ENCODE measurements around the gene NMT2. TPM values are rescaled to one million over a fixed set of nuclear protein-coding genes. Genes with fewer than 3 reads are reported as not detected.

The NMT2 gene
- total and polyA plus RNA-seq, 2 experiments from 2014 or later: 11.7 to 16.8 TPM

DNA sequence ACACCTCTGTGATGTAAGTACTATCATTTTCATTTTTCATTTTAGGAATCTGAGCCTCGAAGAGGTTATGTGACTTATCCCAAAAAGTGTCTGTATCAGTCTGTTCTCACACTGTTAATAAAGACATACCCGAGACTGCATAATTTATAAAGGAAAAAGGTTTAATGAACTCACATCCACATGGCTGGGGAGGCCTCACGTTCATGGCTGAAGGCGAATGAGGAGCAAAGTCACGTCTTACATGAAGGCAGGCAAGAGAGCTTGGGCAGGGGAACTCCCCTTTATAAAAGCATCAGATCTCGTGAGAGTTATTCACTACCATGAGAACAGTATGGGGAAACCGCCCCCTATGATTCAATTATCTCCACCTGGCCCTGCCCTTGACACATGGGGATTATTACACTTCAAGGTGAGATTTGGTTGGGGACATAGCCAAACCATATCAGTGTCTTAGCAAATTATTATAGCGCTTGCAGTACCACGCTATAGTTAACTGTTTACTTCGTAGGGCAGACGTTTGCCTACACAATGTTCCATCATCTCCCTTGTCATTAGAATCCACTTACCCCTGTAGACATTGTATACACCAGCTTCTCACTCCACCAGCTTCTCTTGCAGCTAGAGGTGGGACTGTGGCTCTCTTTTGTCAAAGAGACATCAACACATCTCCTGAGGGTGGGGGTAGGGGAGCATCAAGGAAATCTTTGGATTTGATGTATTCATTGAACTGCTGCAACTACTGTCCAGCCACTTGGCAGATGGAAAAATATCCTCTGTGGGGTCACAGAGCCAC lies 15.4 kb upstream of the NMT2 start:
- Histone ChIP-seq H2AFZ (no peak overlapping the region), H3F3A (replicated peaks; ENCODE audit: low read depth) (no peaks in the 10 kb centered on the region), H3K4me3 (no peak overlapping the region), H3K79me2 (replicated peaks; ENCODE audit: insufficient read depth) (no peaks in the 10 kb centered on the region), H3K4me2 (no peak overlapping the region), H4K20me1 (replicated peaks; ENCODE audit: insufficient read depth) (no peaks in the 10 kb centered on the region), H3K27me3 (ENCODE audit: insufficient read depth) (no peaks in the 10 kb centered on the region), H3K4me1 (ENCODE audit: insufficient read depth) (no peaks in the 10 kb centered on the region), H3K9me2 (ENCODE audit: insufficient read depth) (0 out of 2 replicates have a peak, but pooled peaks cover 9% of the 10 kb centered on the region), H3K36me3 (ENCODE audit: insufficient read depth) (no peaks in the 10 kb centered on the region), H3K27ac (ENCODE audit: low read depth) (no peak overlapping the region)
- H3K4me1 Mint-ChIP-seq: peaks cover 6% of the 10 kb centered on the region
- no peaks in the 10 kb centered on the region; the same call in 2 of the 3 replicates for H3K9me3 Mint-ChIP-seq
- H3K4me3 Mint-ChIP-seq: no peak overlapping the region
- H3K27ac Mint-ChIP-seq: no peak overlapping the region
- no peaks in the 10 kb centered on the region for H3K36me3 Mint-ChIP-seq (ENCODE audit: low read depth)
- no peak for TF ChIP-seq NANOG (IDR thresholded peaks at IDR 0.05; ENCODE audit: borderline replicate concordance)
- no peak for ATAC-seq
- DNase-seq (ENCODE audit: low spot score): no peak
- H3K27me3 Mint-ChIP-seq (ENCODE audit: insufficient read depth, low read depth, poor library complexity): peaks cover 2% of the 10 kb centered on the region

DNA sequence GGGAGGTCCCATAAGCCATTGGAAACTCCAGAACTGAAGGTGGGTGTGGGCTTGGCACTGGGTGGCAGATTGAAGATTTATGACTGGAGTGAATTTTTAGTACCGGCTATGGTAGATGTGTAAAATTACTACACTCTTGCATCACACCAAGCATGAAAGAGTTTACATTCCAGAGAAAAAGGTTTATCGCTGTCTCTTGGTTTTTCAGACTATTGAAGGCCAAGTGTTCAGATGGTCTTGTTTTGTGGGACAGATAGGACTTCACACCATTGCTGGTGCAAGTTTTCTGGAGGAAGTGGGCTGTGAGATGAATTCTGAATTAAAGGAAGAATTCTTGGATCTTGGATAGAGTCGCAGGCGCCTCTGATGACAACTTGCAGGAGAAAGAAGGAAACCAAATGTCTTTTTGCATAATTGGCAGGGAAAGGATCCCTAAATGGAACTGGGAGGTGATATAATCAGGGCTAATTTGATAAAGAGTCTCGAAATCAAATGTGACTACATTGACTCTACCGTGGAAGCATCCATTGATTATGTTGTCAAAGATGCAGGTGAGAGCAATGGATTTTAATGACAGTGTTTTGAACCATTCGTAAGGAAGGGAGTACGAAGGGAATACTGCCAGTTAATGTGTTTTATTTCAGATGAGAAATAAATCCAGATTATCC lies 14.2 kb upstream of the NMT2 start:
- TF ChIP-seq, protein P1, sequence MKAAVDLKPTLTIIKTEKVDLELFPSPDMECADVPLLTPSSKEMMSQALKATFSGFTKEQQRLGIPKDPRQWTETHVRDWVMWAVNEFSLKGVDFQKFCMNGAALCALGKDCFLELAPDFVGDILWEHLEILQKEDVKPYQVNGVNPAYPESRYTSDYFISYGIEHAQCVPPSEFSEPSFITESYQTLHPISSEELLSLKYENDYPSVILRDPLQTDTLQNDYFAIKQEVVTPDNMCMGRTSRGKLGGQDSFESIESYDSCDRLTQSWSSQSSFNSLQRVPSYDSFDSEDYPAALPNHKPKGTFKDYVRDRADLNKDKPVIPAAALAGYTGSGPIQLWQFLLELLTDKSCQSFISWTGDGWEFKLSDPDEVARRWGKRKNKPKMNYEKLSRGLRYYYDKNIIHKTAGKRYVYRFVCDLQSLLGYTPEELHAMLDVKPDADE (IDR thresholded peaks at IDR 0.05): no peak
- no peak for TF ChIP-seq ZNF114 (CRISPR knock-in tag; IDR thresholded peaks at IDR 0.05)
- TF ChIP-seq POLR2AphosphoS5 (IDR thresholded peaks at IDR 0.05; ENCODE audit: low read depth): no peak
- no peak for ATAC-seq
- Histone ChIP-seq H4K20me1 (replicated peaks; ENCODE audit: insufficient read depth) (no peaks in the 10 kb centered on the region), H3K4me1 (ENCODE audit: insufficient read depth) (no peaks in the 10 kb centered on the region), H3K36me3 (ENCODE audit: insufficient read depth) (no peaks in the 10 kb centered on the region), H3K79me2 (replicated peaks; ENCODE audit: insufficient read depth) (no peaks in the 10 kb centered on the region), H3F3A (replicated peaks; ENCODE audit: low read depth) (no peaks in the 10 kb centered on the region), H3K4me2 (no peak overlapping the region), H3K27ac (ENCODE audit: low read depth) (no peak overlapping the region), H3K9me2 (ENCODE audit: insufficient read depth) (0 out of 2 replicates have a peak, but pooled peaks cover 9% of the 10 kb centered on the region), H3K4me3 (no peak overlapping the region), H2AFZ (no peak overlapping the region), H3K27me3 (ENCODE audit: insufficient read depth) (no peaks in the 10 kb centered on the region)
- no peak overlapping the region for H3K4me3 Mint-ChIP-seq
- DNase-seq (ENCODE audit: low spot score): no peak
- no peaks in the 10 kb centered on the region for H3K36me3 Mint-ChIP-seq (ENCODE audit: low read depth)
- H3K9me3 Mint-ChIP-seq: no peaks in the 10 kb centered on the region; the same call in 2 of the 3 replicates
- peaks cover 6% of the 10 kb centered on the region for H3K4me1 Mint-ChIP-seq
- no peak overlapping the region; the same call in 1 of the 2 replicates for H3K27ac Mint-ChIP-seq
- peaks cover 2% of the 10 kb centered on the region for H3K27me3 Mint-ChIP-seq (ENCODE audit: insufficient read depth, low read depth, poor library complexity)

DNA sequence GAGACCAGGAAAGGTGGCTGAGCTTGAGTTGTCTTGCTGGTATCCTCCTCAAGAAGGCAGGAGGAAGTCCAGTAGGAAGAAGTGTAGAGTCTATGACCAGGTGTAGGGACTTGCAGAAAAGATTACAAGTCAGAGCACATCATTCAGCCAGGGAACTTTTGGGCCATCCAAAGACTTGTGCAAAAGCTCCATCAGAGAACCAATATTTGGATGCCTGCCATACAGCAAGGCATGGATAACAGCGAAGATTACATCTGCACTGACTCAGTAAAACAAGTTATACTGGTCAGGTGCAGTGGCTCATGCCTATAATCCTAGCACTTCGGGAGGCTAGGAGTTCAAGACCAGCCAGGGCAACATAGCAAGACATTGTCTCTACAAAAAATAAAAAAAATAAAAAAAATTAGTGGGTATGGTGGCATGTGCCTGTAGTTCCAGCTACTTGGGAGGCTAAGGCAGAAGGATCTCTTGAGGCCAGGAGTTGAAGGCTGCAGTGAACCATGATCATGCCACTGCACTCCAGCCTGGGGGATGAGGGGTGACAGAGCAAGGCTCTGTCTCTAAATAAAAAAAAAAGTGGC lies 13.2 kb upstream of the NMT2 start:
- no peak for DNase-seq (ENCODE audit: low spot score)
- ATAC-seq: no peak
- Histone ChIP-seq H3K36me3 (ENCODE audit: insufficient read depth) (no peaks in the 10 kb centered on the region), H3F3A (replicated peaks; ENCODE audit: low read depth) (no peaks in the 10 kb centered on the region), H3K79me2 (replicated peaks; ENCODE audit: insufficient read depth) (no peaks in the 10 kb centered on the region), H3K27me3 (ENCODE audit: insufficient read depth) (no peaks in the 10 kb centered on the region), H3K9me2 (ENCODE audit: insufficient read depth) (0 out of 2 replicates have a peak, but pooled peaks cover 7% of the 10 kb centered on the region), H3K27ac (ENCODE audit: low read depth) (no peak overlapping the region), H3K4me1 (ENCODE audit: insufficient read depth) (no peaks in the 10 kb centered on the region), H3K4me3 (no peak overlapping the region), H2AFZ (no peak overlapping the region), H4K20me1 (replicated peaks; ENCODE audit: insufficient read depth) (no peaks in the 10 kb centered on the region), H3K4me2 (no peak overlapping the region)
- Mint-ChIP-seq H3K9me3 (no peaks in the 10 kb centered on the region; the same call in 2 of the 3 replicates), H3K4me1 (peaks cover 6% of the 10 kb centered on the region), H3K36me3 (ENCODE audit: low read depth) (no peaks in the 10 kb centered on the region), H3K27me3 (ENCODE audit: insufficient read depth, low read depth, poor library complexity) (no peaks in the 10 kb centered on the region), H3K4me3 (no peak overlapping the region), H3K27ac (no peak overlapping the region)
- TF ChIP-seq EZH2 (IDR thresholded peaks at IDR 0.05; ENCODE audit: low read depth, unreplicated experiment) (no peak), NANOG (IDR thresholded peaks at IDR 0.05; ENCODE audit: borderline replicate concordance) (no peak), POLR2AphosphoS5 (IDR thresholded peaks at IDR 0.05; ENCODE audit: low read depth) (no peak), EZH2phosphoT487 (IDR thresholded peaks at IDR 0.05; ENCODE audit: unreplicated experiment) (no peak)
- TF ChIP-seq, protein P2, sequence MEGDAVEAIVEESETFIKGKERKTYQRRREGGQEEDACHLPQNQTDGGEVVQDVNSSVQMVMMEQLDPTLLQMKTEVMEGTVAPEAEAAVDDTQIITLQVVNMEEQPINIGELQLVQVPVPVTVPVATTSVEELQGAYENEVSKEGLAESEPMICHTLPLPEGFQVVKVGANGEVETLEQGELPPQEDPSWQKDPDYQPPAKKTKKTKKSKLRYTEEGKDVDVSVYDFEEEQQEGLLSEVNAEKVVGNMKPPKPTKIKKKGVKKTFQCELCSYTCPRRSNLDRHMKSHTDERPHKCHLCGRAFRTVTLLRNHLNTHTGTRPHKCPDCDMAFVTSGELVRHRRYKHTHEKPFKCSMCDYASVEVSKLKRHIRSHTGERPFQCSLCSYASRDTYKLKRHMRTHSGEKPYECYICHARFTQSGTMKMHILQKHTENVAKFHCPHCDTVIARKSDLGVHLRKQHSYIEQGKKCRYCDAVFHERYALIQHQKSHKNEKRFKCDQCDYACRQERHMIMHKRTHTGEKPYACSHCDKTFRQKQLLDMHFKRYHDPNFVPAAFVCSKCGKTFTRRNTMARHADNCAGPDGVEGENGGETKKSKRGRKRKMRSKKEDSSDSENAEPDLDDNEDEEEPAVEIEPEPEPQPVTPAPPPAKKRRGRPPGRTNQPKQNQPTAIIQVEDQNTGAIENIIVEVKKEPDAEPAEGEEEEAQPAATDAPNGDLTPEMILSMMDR (conservative IDR thresholded peaks at IDR 0.05; ENCODE audit: low read depth in 2 of 2): no peak
